Gastroesophageal sphincter (tissue), 4 donors: ENCODE measurements around the gene ANKRD62. TPM values are rescaled to one million over a fixed set of nuclear protein-coding genes. Genes with fewer than 3 reads are reported as not detected.
"Not testable (repeated sequence)": the region's sequence is repeated elsewhere in the genome, so short reads cannot be mapped to it uniquely, and the experiment has no call there.

ENCODE experiments used
- ATAC-seq: fragments of 150-250 bp; one replicate; pipeline ENCODE4 v1.9.1; 2016; ENCODE audit warnings: mild to moderate bottlenecking, moderate library complexity
- H3K27ac ChIP-seq, 4 donors: fragments of 200-600 bp; sonication (generic) in 3 of 4; 1 replicate in 3 of 4; 2 replicates in 1 of 4; pipeline ENCODE4 v1.5.1; 2016 to 2019
- H3K27me3 ChIP-seq: fragments of 200-600 bp; sonication (generic); one replicate; pipeline ENCODE4 v1.5.1; 2019
- H3K36me3 ChIP-seq, 2 donors: fragments of 200-600 bp; sonication (generic); one replicate each; pipeline ENCODE4 v1.5.1; 2019; ENCODE audit warnings: control low read depth in 1 of 2
- H3K4me1 ChIP-seq, 3 donors: fragments of 200-600 bp; sonication (generic); 1 replicate in 2 of 3; 2 replicates in 1 of 3; pipeline ENCODE4 v1.5.1; 2016 to 2019; ENCODE audit warnings: control low read depth in 2 of 3
- H3K4me3 ChIP-seq, 2 donors: fragments of 200-600 bp; sonication (generic); one replicate each; pipeline ENCODE4 v1.5.1; 2019; ENCODE audit warnings: mild to moderate bottlenecking in 1 of 2, moderate library complexity in 1 of 2
- H3K9me3 ChIP-seq, 3 donors: fragments of 200-600 bp; sonication (generic); one replicate each; pipeline ENCODE4 v1.5.1; 2017 to 2019; ENCODE audit warnings: control low read depth in 2 of 3
- CTCF ChIP-seq, 4 experiments: fragments of 200-600 bp in 2 of 4; fragments of 450-650 bp in 2 of 4; sonication (generic) in 1 of 4; IDR thresholded peaks; one replicate each; pipeline ENCODE4 v1.5.1; 2017 to 2019; ENCODE audit warnings: antibody characterized with exemption in 4 of 4, mild to moderate bottlenecking in 2 of 4, moderate library complexity in 2 of 4
- EP300 ChIP-seq: sonication (generic); formaldehyde crosslinking; IDR thresholded peaks from one replicate; pipeline ENCODE4 v1.6.1; 2017; ENCODE audit warnings: antibody characterized with exemption, mild to moderate bottlenecking
- POLR2A ChIP-seq, 2 donors: fragments of 450-650 bp; IDR thresholded peaks; one replicate each; pipeline ENCODE4 v1.6.1; 2017; ENCODE audit warnings: antibody characterized with exemption in 2 of 2, mild to moderate bottlenecking in 2 of 2, moderate library complexity in 1 of 2
- POLR2AphosphoS5 ChIP-seq: sonication (generic); formaldehyde crosslinking; IDR thresholded peaks from one replicate; pipeline ENCODE4 v1.6.1; 2017; ENCODE audit warnings: antibody characterized with exemption
- WGBS, 2 donors: methylation state at CpG; one replicate each; pipeline ENCODE4 v1.1.5; 2018; ENCODE audit warnings: low coverage in 1 of 2; 5-methylcytosine and 5-hydroxymethylcytosine counted together
- total RNA-seq, 4 donors: library from RNA; depleted of rRNA; stranded (reverse); fragments of >200 nt; gene quantifications; one replicate each; pipeline ENCODE4 v1.1.0, GENCODE V29; 2016

The ANKRD62 gene
- total RNA-seq, 4 donors from 2014 or later, result not detected

- Histone ChIP-seq H3K36me3 (no peaks in the 10 kb centered on the region), H3K27ac (no peak overlapping the region), H3K4me3 (peak overlapping the region in 1 of 2 donors; percentile 11), H3K9me3 (no peaks in the 10 kb centered on the region), H3K4me1 (no peaks in the 10 kb centered on the region), H3K27me3 (no peaks in the 10 kb centered on the region)
- no peak for TF ChIP-seq EP300
- WGBS, 2 donors, result 36 to 38% methylated on average over 3 of the region's 3 CpGs
- no peak for ATAC-seq
Measured at GRCh38 chr18:12068950-12069320, 24.7 kb upstream of the ANKRD62 start.

- H3K27me3 ChIP-seq, H3K4me3 ChIP-seq, H3K36me3 ChIP-seq, H3K9me3 ChIP-seq, H3K27ac ChIP-seq, H3K4me1 ChIP-seq, ATAC-seq: not testable (repeated sequence)
- WGBS, 2 donors, result 75% methylated on average over 1 of the region's 1 CpG; no CpG with 5 or more reads in 1 of the 2 donors
Measured at GRCh38 chr18:12071066-12071465, 22.6 kb upstream of the ANKRD62 start.

GRCh38 chr18:12072996-12073395, 20.6 kb upstream of the ANKRD62 start:
- WGBS, 2 donors, result 52 to 67% methylated on average over 1 of the region's 1 CpG
- no peaks in the 10 kb centered on the region for H3K27me3 ChIP-seq
- no peaks in the 10 kb centered on the region for H3K9me3 ChIP-seq
- no peak for TF ChIP-seq EP300
- no peaks in the 10 kb centered on the region for H3K4me1 ChIP-seq
- no peak for ATAC-seq
- no peaks in the 10 kb centered on the region for H3K36me3 ChIP-seq
- no peak overlapping the region for H3K27ac ChIP-seq
- no peak overlapping the region for H3K4me3 ChIP-seq

- H3K36me3 ChIP-seq, result no peaks in the 10 kb centered on the region
- no peaks in the 10 kb centered on the region for H3K4me1 ChIP-seq
- H3K4me3 ChIP-seq, result no peak overlapping the region
- no peak overlapping the region for H3K27ac ChIP-seq
- TF ChIP-seq POLR2A (IDR thresholded peaks at IDR 0.05) (no peak), POLR2AphosphoS5 (no peak), EP300 (no peak), CTCF (IDR thresholded peaks at IDR 0.05) (no peak)
- H3K27me3 ChIP-seq, result no peaks in the 10 kb centered on the region
- no peaks in the 10 kb centered on the region for H3K9me3 ChIP-seq
- no peak for ATAC-seq
- 73 to 95% methylated on average over 2 to 3 of the region's 3 CpGs for WGBS, 2 donors
Measured at GRCh38 chr18:12074736-12075135, 18.9 kb upstream of the ANKRD62 start.

- no peak for TF ChIP-seq EP300
- H3K27me3 ChIP-seq, result no peaks in the 10 kb centered on the region
- peak overlapping the region in 3 of 4 donors; percentile 64 to 78 (median 70) for H3K27ac ChIP-seq
- no peaks in the 10 kb centered on the region for H3K36me3 ChIP-seq
- peak overlapping the region in 1 of 2 donors; percentile 46 for H3K4me3 ChIP-seq
- H3K4me1 ChIP-seq, result no peaks in the 10 kb centered on the region
- peak; percentile 92 for ATAC-seq
- no peaks in the 10 kb centered on the region for H3K9me3 ChIP-seq
- WGBS, 2 donors, result 40 to 50% methylated on average over 1 of the region's 59 CpGs
Measured at GRCh38 chr18:12076424-12077140, 17.1 kb upstream of the ANKRD62 start.

- WGBS, 2 donors, result 79% methylated on average over 2 of the region's 4 CpGs; no CpG with 5 or more reads in 1 of the 2 donors
- H3K4me1 ChIP-seq, result not testable (repeated sequence)
Measured at GRCh38 chr18:12077994-12078393, 15.6 kb upstream of the ANKRD62 start.

GRCh38 chr18:12079491-12080237, 14.0 kb upstream of the ANKRD62 start:
- Histone ChIP-seq H3K9me3 (no peaks in the 10 kb centered on the region), H3K27me3 (no peaks in the 10 kb centered on the region), H3K36me3 (no peaks in the 10 kb centered on the region), H3K4me1 (no peaks in the 10 kb centered on the region), H3K4me3 (no peak overlapping the region), H3K27ac (no peak overlapping the region)
- TF ChIP-seq POLR2A (IDR thresholded peaks at IDR 0.05), result no peak
- WGBS, 2 donors, result 52 to 67% methylated on average over 5 to 6 of the region's 6 CpGs
- no peak for ATAC-seq

More at GRCh38 chr18:12077994-12078393, 15.6 kb upstream of the ANKRD62 start:
- not testable (repeated sequence) for H3K27ac ChIP-seq, ATAC-seq, H3K36me3 ChIP-seq, H3K9me3 ChIP-seq, H3K27me3 ChIP-seq, H3K4me3 ChIP-seq

- H3K27ac ChIP-seq, result no peak overlapping the region
- TF ChIP-seq POLR2A (IDR thresholded peaks at IDR 0.05) (no peak), CTCF (IDR thresholded peaks at IDR 0.05) (no peak), EP300 (no peak), POLR2AphosphoS5 (no peak)
- H3K4me3 ChIP-seq, result no peak overlapping the region
- no peaks in the 10 kb centered on the region for H3K4me1 ChIP-seq
- ATAC-seq, result no peak
- WGBS, 2 donors, result 88% methylated on average over 3 to 7 of the region's 13 CpGs
- H3K36me3 ChIP-seq, result no peaks in the 10 kb centered on the region
- H3K27me3 ChIP-seq, result peaks cover 4% of the 10 kb centered on the region
- H3K9me3 ChIP-seq, result no peaks in the 10 kb centered on the region
Measured at GRCh38 chr18:12085136-12085535, 8.5 kb upstream of the ANKRD62 start.
